ENCODE measurements around the gene SCAF1.

GRCh38 chr19:49696865-49697264, 54.9 kb downstream of the SCAF1 start:
- no peak for TF ChIP-seq POLR2A (IDR thresholded peaks at IDR 0.05; ENCODE audit: low read length)
- no peak for TF ChIP-seq GATA1 (IDR thresholded peaks at IDR 0.05; ENCODE audit: low read depth, low read length)
